Kidney (tissue), 14 donors: ENCODE measurements around the gene MED23. TPM values are rescaled to one million over a fixed set of nuclear protein-coding genes. Genes with fewer than 3 reads are reported as not detected.

ENCODE experiments used
- DNase-seq, 5 donors: peaks; one replicate each; pipeline ENCODE4 v3.0.0-alpha.2; 2013 to 2020
- FAIRE-seq: peaks from 2 replicates; lab custom pipeline; 2012; peaks lifted over from hg19 to GRCh38; lab: Jason Lieb, UNC
- H3K27ac ChIP-seq, 2 donors: one replicate each; pipeline ENCODE4 v1.7.0; 2013; ENCODE audit warnings: low read depth in 2 of 2, low read length in 2 of 2, inconsistent platforms in 1 of 2
- H3K27me3 ChIP-seq: one replicate; pipeline ENCODE4 v1.7.1; 2013; ENCODE audit warnings: low read length, inconsistent platforms; ENCODE audit not compliant: control insufficient read depth, insufficient read depth
- H3K36me3 ChIP-seq, 3 donors: one replicate each; pipeline versions ENCODE4 v1.7.0 to v1.7.1; 2013; ENCODE audit warnings: low read length in 3 of 3, control low read depth in 1 of 3, inconsistent platforms in 1 of 3; ENCODE audit not compliant: insufficient read depth in 3 of 3, control insufficient read depth in 2 of 3
- H3K4me1 ChIP-seq, 3 donors: one replicate each; pipeline versions ENCODE4 v1.7.0 to v1.7.1; 2013; ENCODE audit warnings: low read length in 3 of 3, inconsistent platforms in 1 of 3, low read depth in 1 of 3; ENCODE audit not compliant: control insufficient read depth in 2 of 3, insufficient read depth in 2 of 3
- H3K4me3 ChIP-seq, 3 donors: one replicate each; pipeline versions ENCODE4 v1.7.0 to v1.8.1; 2013; ENCODE audit warnings: low read length in 3 of 3, control low read depth in 1 of 3, inconsistent platforms in 1 of 3
- H3K9ac ChIP-seq, 3 donors: one replicate each; pipeline versions ENCODE4 v1.7.0 to v1.7.1; 2013; ENCODE audit warnings: low read length in 3 of 3, control low read depth in 1 of 3, inconsistent platforms in 1 of 3
- H3K9me3 ChIP-seq, 3 donors: one replicate each; pipeline versions ENCODE4 v1.7.0 to v1.7.1; 2013; ENCODE audit warnings: low read length in 3 of 3, control low read depth in 1 of 3, inconsistent platforms in 1 of 3; ENCODE audit not compliant: control insufficient read depth in 2 of 3, insufficient read depth in 1 of 3
- intact Hi-C: fragments of 100-400 bp; cut with DNase I; formaldehyde crosslinking; loops from one replicate; pipeline ENCODE4 v1.11.1; 2022
- polyA plus RNA-seq: library from polyadenylated mRNA; stranded (reverse); fragments of 350-450 nt; fragmentation: Illumina TruSeq; extraction: RNeasy Lipid Tissue Mini Kit (QIAGEN cat#74804); gene quantifications from one replicate; pipeline ENCODE4 v1.2.3, GENCODE V29; 2014; ENCODE audit warnings: low read depth, low replicate concordance; ENCODE audit not compliant: insufficient read depth
- total RNA-seq: library from RNA; stranded (reverse); fragmentation: NEBNext Ultra II Directional; extraction: Animal tissue kit (Norgen Biotek cat#: 25700); gene quantifications from one replicate; pipeline ENCODE4 v1.2.1, GENCODE V29; 2021
- TF ChIP-seq, protein P1 (sequence below): IDR thresholded peaks from 3 replicates; pipeline ENCODE4 v1.5.1; 2012; ENCODE audit warnings: mild to moderate bottlenecking, moderate library complexity, borderline replicate concordance; ENCODE audit not compliant: insufficient read depth; ENCODE audit errors: extremely low read depth
- donor health status: control.
- donor health status: control.
- donor health status: control.
- donor health status: control.
- donor health status: control.
- donor health status: DM: yes; HTN: yes; CAD: no.
- donor health status: Normal renal cell carcinoma (clear cell type).

Gene MED23
- total and polyA plus RNA-seq, 2 donors from 2014 or later: 7.7 to 27.4 TPM

DNA sequence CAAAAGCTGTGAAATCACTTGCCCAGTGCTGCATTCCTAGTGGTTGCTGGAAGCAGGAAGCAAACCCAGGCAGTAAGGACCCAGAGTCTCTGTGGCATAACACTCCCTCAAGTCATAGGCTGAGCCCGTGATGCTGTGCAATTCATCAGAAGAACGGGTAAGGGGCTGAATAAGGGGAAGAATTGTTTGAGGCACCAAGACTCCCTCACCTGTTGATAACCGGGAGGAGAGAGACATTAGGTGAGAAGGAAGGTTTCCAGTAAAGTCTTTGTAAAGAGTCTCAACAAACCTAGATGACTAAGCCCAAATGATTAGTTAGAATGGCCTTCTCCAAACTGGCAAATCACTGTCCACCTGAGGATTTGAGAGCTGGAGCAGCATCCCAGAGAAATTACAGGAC lies 27.3 kb upstream of the MED23 start:
- DNase-seq: no peak
- intact Hi-C loops: no loop called here
- Histone ChIP-seq H3K9me3 (no peaks in the 10 kb centered on the region), H3K9ac (no peak overlapping the region), H3K27ac (no peak overlapping the region), H3K4me3 (no peak overlapping the region), H3K4me1 (no peaks in the 10 kb centered on the region), H3K36me3 (peaks cover 0 to 6% (median 0%) of the 10 kb centered on the region in 3 donors), H3K27me3 (no peaks in the 10 kb centered on the region)
- no peak for FAIRE-seq
- TF ChIP-seq, protein P1, sequence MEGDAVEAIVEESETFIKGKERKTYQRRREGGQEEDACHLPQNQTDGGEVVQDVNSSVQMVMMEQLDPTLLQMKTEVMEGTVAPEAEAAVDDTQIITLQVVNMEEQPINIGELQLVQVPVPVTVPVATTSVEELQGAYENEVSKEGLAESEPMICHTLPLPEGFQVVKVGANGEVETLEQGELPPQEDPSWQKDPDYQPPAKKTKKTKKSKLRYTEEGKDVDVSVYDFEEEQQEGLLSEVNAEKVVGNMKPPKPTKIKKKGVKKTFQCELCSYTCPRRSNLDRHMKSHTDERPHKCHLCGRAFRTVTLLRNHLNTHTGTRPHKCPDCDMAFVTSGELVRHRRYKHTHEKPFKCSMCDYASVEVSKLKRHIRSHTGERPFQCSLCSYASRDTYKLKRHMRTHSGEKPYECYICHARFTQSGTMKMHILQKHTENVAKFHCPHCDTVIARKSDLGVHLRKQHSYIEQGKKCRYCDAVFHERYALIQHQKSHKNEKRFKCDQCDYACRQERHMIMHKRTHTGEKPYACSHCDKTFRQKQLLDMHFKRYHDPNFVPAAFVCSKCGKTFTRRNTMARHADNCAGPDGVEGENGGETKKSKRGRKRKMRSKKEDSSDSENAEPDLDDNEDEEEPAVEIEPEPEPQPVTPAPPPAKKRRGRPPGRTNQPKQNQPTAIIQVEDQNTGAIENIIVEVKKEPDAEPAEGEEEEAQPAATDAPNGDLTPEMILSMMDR: no peak

DNA sequence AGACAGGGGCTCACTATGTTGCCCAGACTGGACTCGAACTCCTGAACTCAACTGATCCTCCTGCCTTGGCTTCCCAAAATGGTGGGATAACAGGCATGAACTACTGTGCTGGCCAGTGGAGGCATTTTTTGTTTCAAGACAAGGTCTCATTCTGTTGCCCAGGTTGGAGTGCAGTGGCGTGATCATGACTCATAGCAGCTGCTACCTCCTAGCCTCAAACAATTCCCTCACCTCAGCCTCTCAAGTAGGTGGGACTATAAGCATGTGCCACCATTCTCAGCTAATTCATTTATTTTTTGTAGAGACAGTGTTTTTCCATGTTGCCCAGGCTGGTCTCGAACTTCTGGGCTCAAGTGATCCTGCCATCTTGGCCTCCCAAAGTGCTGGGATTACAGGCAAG lies 26.3 kb upstream of the MED23 start:
- FAIRE-seq (no peak), DNase-seq (no peak)
- H3K4me1 ChIP-seq: no peaks in the 10 kb centered on the region
- TF ChIP-seq, protein P1: no peak
- H3K27me3 ChIP-seq: no peaks in the 10 kb centered on the region
- H3K36me3 ChIP-seq: peaks cover 0 to 6% (median 0%) of the 10 kb centered on the region in 3 donors
- H3K27ac ChIP-seq: no peak overlapping the region
- no peak overlapping the region for H3K4me3 ChIP-seq
- H3K9ac ChIP-seq: no peak overlapping the region
- H3K9me3 ChIP-seq: no peaks in the 10 kb centered on the region
- intact Hi-C loops: no loop called here

DNA sequence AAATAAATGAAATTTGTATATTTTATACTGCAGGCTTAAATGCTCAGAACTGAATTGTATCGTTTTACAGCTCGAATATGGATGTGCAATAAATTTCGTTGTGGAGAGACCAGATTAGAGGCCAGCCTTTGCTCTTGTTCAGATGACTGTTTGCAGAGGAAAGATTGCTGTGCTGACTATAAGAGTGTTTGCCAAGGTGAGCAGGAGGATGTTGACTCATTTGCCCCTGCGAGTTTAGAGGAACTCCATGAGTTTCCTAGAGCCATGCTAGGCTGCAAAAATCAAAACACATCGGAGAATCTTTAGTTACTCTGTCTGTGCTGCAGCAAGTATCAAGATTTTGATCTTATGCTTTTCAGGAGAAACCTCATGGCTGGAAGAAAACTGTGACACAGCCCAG lies 24.4 kb upstream of the MED23 start:
- TF ChIP-seq, protein P1: no peak
- Histone ChIP-seq H3K36me3 (peaks cover 0 to 6% (median 0%) of the 10 kb centered on the region in 3 donors), H3K9ac (no peak overlapping the region), H3K4me3 (no peak overlapping the region), H3K4me1 (no peaks in the 10 kb centered on the region), H3K27me3 (no peaks in the 10 kb centered on the region), H3K9me3 (no peaks in the 10 kb centered on the region), H3K27ac (no peak overlapping the region)
- intact Hi-C loops: no loop called here
- FAIRE-seq (no peak), DNase-seq (no peak)

DNA sequence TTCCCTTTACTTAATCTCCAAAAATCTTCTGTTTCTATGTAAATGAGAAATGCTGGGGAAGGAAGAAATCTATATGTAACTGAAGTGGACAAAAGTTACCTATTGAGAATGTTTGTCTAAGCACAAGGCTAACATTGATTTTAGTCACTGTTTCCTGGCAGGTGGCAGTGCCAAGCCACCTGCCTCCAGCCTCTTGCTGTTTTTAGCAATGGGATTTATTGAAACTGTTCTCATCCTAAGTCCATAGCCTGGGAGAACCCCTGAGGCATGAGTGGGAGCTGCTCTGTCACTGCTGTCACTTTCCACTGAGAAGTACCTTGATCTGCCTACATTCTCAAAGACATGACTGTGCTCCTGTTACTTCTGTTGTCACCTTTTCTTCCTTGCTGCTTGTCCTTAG lies 23.7 kb upstream of the MED23 start:
- no peaks in the 10 kb centered on the region for H3K4me1 ChIP-seq
- no peak for FAIRE-seq
- H3K9ac ChIP-seq: no peak overlapping the region
- H3K27ac ChIP-seq: no peak overlapping the region
- H3K36me3 ChIP-seq: peaks cover 0 to 6% (median 0%) of the 10 kb centered on the region in 3 donors
- intact Hi-C loops: no loop called here
- DNase-seq: no peak
- no peaks in the 10 kb centered on the region for H3K9me3 ChIP-seq
- H3K27me3 ChIP-seq: no peaks in the 10 kb centered on the region
- TF ChIP-seq, protein P1: no peak
- H3K4me3 ChIP-seq: no peak overlapping the region
